Hepatocyte (in vitro differentiated cells): ENCODE data around the gene PLTP. TPM values are rescaled to one million over a fixed set of nuclear protein-coding genes. Genes with fewer than 3 reads are reported as not detected.
"Not testable (repeated sequence)": the region's sequence is repeated elsewhere in the genome, so short reads cannot be mapped to it uniquely, and the experiment has no call there.

Source experiments
- DNase-seq: peaks from one replicate; pipeline ENCODE4 v3.0.0-alpha.2; 2016; ENCODE audit warnings: low spot score
- H2AFZ ChIP-seq: fragments of 200-600 bp; sonication (generic); 2 replicates; pipeline ENCODE4 v1.6.0; 2016; ENCODE audit warnings: antibody characterized with exemption, mild to moderate bottlenecking
- H3K27ac ChIP-seq: fragments of 200-600 bp; sonication (generic); 2 replicates; pipeline ENCODE4 v1.5.1; 2016; ENCODE audit warnings: mild to moderate bottlenecking
- H3K27me3 ChIP-seq: fragments of 200-600 bp; sonication (generic); 2 replicates; pipeline ENCODE4 v1.6.1; 2016
- H3K36me3 ChIP-seq: fragments of 200-600 bp; sonication (generic); replicated peaks from 2 replicates; pipeline ENCODE4 v1.5.1; 2016; ENCODE audit warnings: low read depth; ENCODE audit not compliant: insufficient read depth
- H3K4me1 ChIP-seq: fragments of 200-600 bp; sonication (generic); 2 replicates; pipeline ENCODE4 v1.5.1; 2016; ENCODE audit warnings: mild to moderate bottlenecking, moderate library complexity; ENCODE audit not compliant: insufficient read depth
- H3K4me2 ChIP-seq: fragments of 200-600 bp; sonication (generic); 2 replicates; pipeline ENCODE4 v1.6.0; 2016
- H3K4me3 ChIP-seq: fragments of 200-600 bp; sonication (generic); 2 replicates; pipeline ENCODE4 v1.5.1; 2016; ENCODE audit warnings: mild to moderate bottlenecking
- H3K79me2 ChIP-seq: fragments of 200-600 bp; sonication (generic); 2 replicates; pipeline ENCODE4 v1.6.0; 2017; ENCODE audit warnings: mild to moderate bottlenecking
- H3K9me2 ChIP-seq: fragments of 200-600 bp; sonication (generic); replicated peaks from 2 replicates; pipeline ENCODE4 v1.6.0; 2017; ENCODE audit warnings: mild to moderate bottlenecking; ENCODE audit not compliant: insufficient read depth
- H3K9me3 ChIP-seq: fragments of 200-600 bp; sonication (generic); 2 replicates; pipeline ENCODE4 v1.5.1; 2016; ENCODE audit warnings: low read depth, mild to moderate bottlenecking
- H4K20me1 ChIP-seq: fragments of 200-600 bp; sonication (generic); 2 replicates; pipeline ENCODE4 v1.6.0; 2016; ENCODE audit warnings: mild to moderate bottlenecking; ENCODE audit not compliant: insufficient read depth, poor library complexity, severe bottlenecking
- CTCF ChIP-seq: fragments of 200-600 bp; sonication (generic); IDR thresholded peaks from 2 replicates; pipeline ENCODE4 v1.5.1; 2016; ENCODE audit warnings: antibody characterized with exemption, mild to moderate bottlenecking; ENCODE audit not compliant: poor library complexity
- EZH2 ChIP-seq: fragments of 200-600 bp; sonication (generic); IDR thresholded peaks from 2 replicates; pipeline ENCODE4 v1.6.1; 2016; ENCODE audit warnings: antibody characterized with exemption, mild to moderate bottlenecking, borderline replicate concordance
- EZH2phosphoT487 ChIP-seq: fragments of 200-600 bp; sonication (generic); IDR thresholded peaks from one replicate; pipeline ENCODE4 v1.6.1; 2018; ENCODE audit warnings: antibody characterized with exemption, mild to moderate bottlenecking, low read depth, moderate library complexity; ENCODE audit not compliant: unreplicated experiment, severe bottlenecking
- WGBS: methylation state at CpG from one replicate; pipeline ENCODE4 v1.1.6; 2016; ENCODE audit warnings: low lambda C conversion rate; ENCODE audit errors: missing lambda C conversion rate; 5-methylcytosine and 5-hydroxymethylcytosine counted together
- polyA plus RNA-seq: library from polyadenylated mRNA; unstranded; fragments of >200 nt; fragmentation: Nextera tagmentation; extraction: Ambion mirVana; gene quantifications from 2 replicates; pipeline ENCODE4 v1.2.1, GENCODE V29; 2016
- total RNA-seq: library from RNA; depleted of rRNA; stranded (reverse); fragments of >200 nt; gene quantifications from 2 replicates; pipeline ENCODE4 v1.2.3, GENCODE V29; 2014

Gene PLTP
- total and polyA plus RNA-seq, 2 experiments from 2014 or later, result 176 to 623 TPM

DNA sequence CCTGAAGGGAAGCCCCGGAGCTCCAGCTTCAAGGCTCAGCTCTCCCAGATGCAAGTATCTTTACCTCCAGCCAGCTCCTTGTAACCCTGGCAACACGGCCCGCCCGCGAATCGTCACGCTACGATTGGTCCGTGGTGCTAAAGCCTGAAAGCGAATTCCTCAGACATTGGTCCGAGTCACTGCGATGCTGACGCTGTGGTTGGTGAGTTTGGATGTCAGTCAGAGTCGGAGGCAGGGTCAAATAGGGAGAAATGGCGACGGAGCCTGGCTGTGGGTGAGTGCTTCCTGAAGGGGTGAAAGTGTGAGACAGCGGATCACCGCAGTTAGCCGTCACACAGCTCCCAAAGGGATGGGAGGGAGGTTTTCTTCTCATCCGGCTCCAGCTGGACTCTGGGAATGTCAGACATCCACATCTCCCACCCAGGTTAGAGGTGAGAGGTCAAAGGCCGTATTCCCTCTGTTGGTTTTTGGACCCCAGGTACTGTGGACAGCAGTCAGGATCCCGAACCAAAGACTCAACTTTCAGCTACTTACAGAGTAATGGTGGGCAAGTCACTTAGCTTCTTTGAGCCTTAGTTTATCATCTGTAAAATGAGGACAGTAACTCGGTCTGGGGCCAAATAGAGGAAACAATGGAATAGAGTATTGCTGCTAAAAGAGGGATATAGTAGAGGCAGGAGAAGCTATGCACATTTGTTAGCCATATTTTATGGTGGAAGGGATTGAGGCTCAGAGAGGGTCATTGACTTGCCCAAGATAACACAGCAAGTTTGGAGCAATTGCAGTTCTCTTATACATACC lies 30.8 kb downstream of the PLTP start, which contains the start of gene ZSWIM1:
Gene ZSWIM1 (plus strand): TSS at position 240 of the 801 bp plus-strand sequence. CDS start 1,366 bp downstream, outside the sequence.
- peaks cover 20% of the 10 kb centered on the region for H3K4me1 ChIP-seq
- H3K36me3 ChIP-seq, result no peaks in the 10 kb centered on the region

GRCh38 chr20:45878076-45878761 lies 33.7 kb downstream of the PLTP start:
- no peak for DNase-seq
- no peak overlapping the region for H3K27ac ChIP-seq
- 88% methylated on average over 13 of the region's 13 CpGs for WGBS

More for the DNA sequence above, 30.8 kb downstream of the PLTP start, which contains the start of gene ZSWIM1:
- Histone ChIP-seq H2AFZ (peak within 1 kb of the TSS; percentile 30), H3K27me3 (no peaks in the 10 kb centered on the region), H3K4me3 (peak within 1 kb of the TSS; percentile 36), H4K20me1 (no peaks in the 10 kb centered on the region), H3K9me2 (no peaks in the 10 kb centered on the region), H3K9me3 (no peaks in the 10 kb centered on the region), H3K4me2 (peak within 1 kb of the TSS; percentile 75), H3K79me2 (peaks cover 16% of the 10 kb centered on the region), H3K27ac (peak within 1 kb of the TSS; percentile 77)
- peak; percentile 98 for DNase-seq
- TF ChIP-seq EZH2phosphoT487 (no peak), CTCF (no peak), EZH2 (no peak)
- WGBS, result 2% methylated on average over 23 of the region's 23 CpGs

DNA sequence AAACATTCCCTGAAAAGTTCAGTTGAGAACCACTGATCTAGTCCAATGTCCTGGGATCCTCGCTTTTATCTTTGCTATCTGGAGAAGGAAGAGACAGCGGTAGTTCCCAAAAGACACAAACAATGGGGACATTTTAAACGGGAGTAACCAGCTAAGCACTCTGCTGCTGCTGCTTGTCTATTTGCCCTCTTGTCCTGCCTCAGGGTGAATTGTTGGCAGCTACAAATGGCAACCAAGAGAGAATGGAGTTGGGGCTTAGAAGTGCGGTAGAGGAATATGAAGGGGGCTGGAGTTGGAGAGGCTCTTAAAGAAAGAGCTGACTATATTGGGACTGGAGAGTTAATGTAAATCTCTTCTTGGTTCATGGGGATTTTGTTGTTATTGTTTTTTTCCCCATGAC lies 37.4 kb downstream of the PLTP start:
- 54% methylated on average over 4 of the region's 4 CpGs for WGBS
- Histone ChIP-seq H3K27me3 (no peaks in the 10 kb centered on the region), H3K9me2 (no peaks in the 10 kb centered on the region), H3K4me3 (no peak overlapping the region), H4K20me1 (no peaks in the 10 kb centered on the region), H2AFZ (no peak overlapping the region), H3K79me2 (no peaks in the 10 kb centered on the region), H3K4me1 (no peaks in the 10 kb centered on the region), H3K27ac (no peak overlapping the region), H3K9me3 (no peaks in the 10 kb centered on the region), H3K36me3 (no peaks in the 10 kb centered on the region), H3K4me2 (no peak overlapping the region)
- no peak for TF ChIP-seq EZH2
- no peak for TF ChIP-seq CTCF
- TF ChIP-seq EZH2phosphoT487, result no peak
- no peak for DNase-seq

More at GRCh38 chr20:45878076-45878761, 33.7 kb downstream of the PLTP start:
- Histone ChIP-seq H3K27me3 (no peaks in the 10 kb centered on the region), H3K9me2 (no peaks in the 10 kb centered on the region), H2AFZ (no peak overlapping the region), H3K79me2 (peaks cover 16% of the 10 kb centered on the region), H3K4me2 (no peak overlapping the region), H3K9me3 (no peaks in the 10 kb centered on the region), H3K36me3 (no peaks in the 10 kb centered on the region), H3K4me1 (peaks cover 6% of the 10 kb centered on the region), H3K4me3 (no peak overlapping the region), H4K20me1 (no peaks in the 10 kb centered on the region)
- no peak for TF ChIP-seq EZH2phosphoT487
- no peak for TF ChIP-seq CTCF
- no peak for TF ChIP-seq EZH2

- 97% methylated on average over 10 of the region's 10 CpGs for WGBS
Measured at GRCh38 chr20:45874104-45874481, 37.9 kb downstream of the PLTP start.

More at GRCh38 chr20:45874104-45874481, 37.9 kb downstream of the PLTP start:
- not testable (repeated sequence) for H3K27ac ChIP-seq, H3K27me3 ChIP-seq, H3K36me3 ChIP-seq, H3K79me2 ChIP-seq, H4K20me1 ChIP-seq, H3K9me2 ChIP-seq, H2AFZ ChIP-seq, H3K4me2 ChIP-seq, H3K4me3 ChIP-seq, DNase-seq, H3K9me3 ChIP-seq, H3K4me1 ChIP-seq
